Thyroid gland (tissue), 4 donors: ENCODE measurements around the gene CD300A.
A peak's percentile ranks its signal among the peaks of the same experiment; 100 is the strongest.

Source experiments
- POLR2A ChIP-seq, 2 donors: fragments of 450-650 bp; IDR thresholded peaks; one replicate each; pipeline ENCODE4 v1.6.1; 2017; ENCODE audit warnings: antibody characterized with exemption in 2 of 2, mild to moderate bottlenecking in 2 of 2, moderate library complexity in 1 of 2
- TF ChIP-seq, protein P1 (sequence below), 6 experiments: fragments of 200-600 bp in 3 of 6; fragments of 450-650 bp in 3 of 6; sonication (generic) in 3 of 6; IDR thresholded peaks; one replicate each; pipeline ENCODE4 v1.5.1; 2016 to 2019; ENCODE audit warnings: antibody characterized with exemption in 6 of 6, mild to moderate bottlenecking in 2 of 6, inconsistent platforms in 1 of 6, moderate library complexity in 1 of 6

DNA sequence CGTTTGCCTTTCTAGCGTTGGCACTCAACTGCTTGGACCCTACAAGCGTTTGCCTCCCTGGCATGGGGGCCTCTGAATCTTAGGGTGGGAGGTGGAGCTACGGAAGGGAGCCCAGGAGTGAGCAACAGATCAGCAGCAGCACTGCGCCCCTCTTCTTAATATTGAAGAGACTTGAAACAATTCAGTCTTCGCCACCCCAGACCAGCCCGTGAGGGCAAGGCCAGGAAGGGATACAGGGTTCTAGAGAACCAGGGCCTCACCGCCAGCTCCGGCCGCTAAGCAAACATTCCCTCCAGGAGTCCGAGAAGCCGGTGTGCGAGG is 36.1 kb upstream of the CD300A start:
- TF ChIP-seq, protein P1, sequence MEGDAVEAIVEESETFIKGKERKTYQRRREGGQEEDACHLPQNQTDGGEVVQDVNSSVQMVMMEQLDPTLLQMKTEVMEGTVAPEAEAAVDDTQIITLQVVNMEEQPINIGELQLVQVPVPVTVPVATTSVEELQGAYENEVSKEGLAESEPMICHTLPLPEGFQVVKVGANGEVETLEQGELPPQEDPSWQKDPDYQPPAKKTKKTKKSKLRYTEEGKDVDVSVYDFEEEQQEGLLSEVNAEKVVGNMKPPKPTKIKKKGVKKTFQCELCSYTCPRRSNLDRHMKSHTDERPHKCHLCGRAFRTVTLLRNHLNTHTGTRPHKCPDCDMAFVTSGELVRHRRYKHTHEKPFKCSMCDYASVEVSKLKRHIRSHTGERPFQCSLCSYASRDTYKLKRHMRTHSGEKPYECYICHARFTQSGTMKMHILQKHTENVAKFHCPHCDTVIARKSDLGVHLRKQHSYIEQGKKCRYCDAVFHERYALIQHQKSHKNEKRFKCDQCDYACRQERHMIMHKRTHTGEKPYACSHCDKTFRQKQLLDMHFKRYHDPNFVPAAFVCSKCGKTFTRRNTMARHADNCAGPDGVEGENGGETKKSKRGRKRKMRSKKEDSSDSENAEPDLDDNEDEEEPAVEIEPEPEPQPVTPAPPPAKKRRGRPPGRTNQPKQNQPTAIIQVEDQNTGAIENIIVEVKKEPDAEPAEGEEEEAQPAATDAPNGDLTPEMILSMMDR (IDR thresholded peaks at IDR 0.05): no peak
- TF ChIP-seq POLR2A (IDR thresholded peaks at IDR 0.05): peak in 1 of 2 donors; percentile 75
